MCF 10A (cell line): ENCODE measurements around the gene MRNIP. TPM values are rescaled to one million over a fixed set of nuclear protein-coding genes. Genes with fewer than 3 reads are reported as not detected.
A peak's percentile ranks its signal among the peaks of the same experiment; 100 is the strongest.
"Not testable (repeated sequence)": the region's sequence is repeated elsewhere in the genome, so short reads cannot be mapped to it uniquely, and the experiment has no call there.

Source experiments
- BruUV-seq: library from RNA; stranded (reverse); fragments of 400-500 nt; replicated peaks from 2 replicates; lab custom pipeline; 2021; lab: Mats Ljungman, UMichigan
- CTCF ChIA-PET: fragments of 300-600 bp; sonication (Branson Sonifier 250); formaldehyde crosslinking; extraction: SDS; loops from one replicate; lab custom pipeline; 2021; ENCODE audit warnings: antibody characterized with exemption, inconsistent platforms; lab: Yijun Ruan, JAX
- POLR2A ChIA-PET: fragments of 300-600, 350-650 bp; sonication (Branson Sonifier 250); formaldehyde crosslinking; extraction: SDS; loops from one replicate; lab custom pipeline; 2020; ENCODE audit warnings: antibody characterized with exemption, inconsistent platforms; lab: Yijun Ruan, JAX
- DNase-seq: peaks from one replicate; pipeline ENCODE4 v3.0.0-alpha.2; 2018; ENCODE audit not compliant: unreplicated experiment
- H3K27ac Mint-ChIP-seq: one replicate; pipeline ENCODE4 v1.8.0; 2022; ENCODE audit warnings: mild to moderate bottlenecking, low read depth, mixed read lengths; ENCODE audit not compliant: unreplicated experiment
- H3K27me3 Mint-ChIP-seq: one replicate; pipeline ENCODE4 v1.8.0; 2022; ENCODE audit warnings: mixed read lengths; ENCODE audit not compliant: insufficient read depth, unreplicated experiment
- H3K36me3 Mint-ChIP-seq: one replicate; pipeline ENCODE4 v1.8.0; 2022; ENCODE audit warnings: mild to moderate bottlenecking, moderate library complexity, mixed read lengths; ENCODE audit not compliant: insufficient read depth, unreplicated experiment
- H3K4me1 Mint-ChIP-seq: one replicate; pipeline ENCODE4 v1.8.0; 2022; ENCODE audit warnings: mixed read lengths; ENCODE audit not compliant: insufficient read depth, unreplicated experiment
- H3K4me3 Mint-ChIP-seq: one replicate; pipeline ENCODE4 v1.8.0; 2022; ENCODE audit warnings: mild to moderate bottlenecking, moderate library complexity, mixed read lengths; ENCODE audit not compliant: unreplicated experiment
- H3K9me3 Mint-ChIP-seq: one replicate; pipeline ENCODE4 v1.8.0; 2022; ENCODE audit warnings: mixed read lengths; ENCODE audit not compliant: unreplicated experiment
- intact Hi-C: fragments of 100-400 bp; cut with micrococcal nuclease; formaldehyde crosslinking; loops from 2 replicates; pipeline ENCODE4 v1.14.1; 2022
- microRNA-seq: library from miRNA; unstranded; fragments of <30 nt; microRNA quantifications from one replicate; pipeline ENCODE4 v1.2.0, GENCODE V29; 2022
- total RNA-seq: library from RNA; stranded (reverse); gene quantifications from 2 replicates; pipeline ENCODE4 v1.2.3, GENCODE V29; 2022
- TF ChIP-seq, protein P1 (sequence below): fragments of 200-600 bp; IDR thresholded peaks from one replicate; pipeline ENCODE4 v1.8.0; 2022; ENCODE audit warnings: antibody characterized with exemption, mild to moderate bottlenecking; ENCODE audit not compliant: unreplicated experiment

Gene MRNIP
- total RNA-seq, 1 experiment from 2014 or later = 42.8 TPM

DNA sequence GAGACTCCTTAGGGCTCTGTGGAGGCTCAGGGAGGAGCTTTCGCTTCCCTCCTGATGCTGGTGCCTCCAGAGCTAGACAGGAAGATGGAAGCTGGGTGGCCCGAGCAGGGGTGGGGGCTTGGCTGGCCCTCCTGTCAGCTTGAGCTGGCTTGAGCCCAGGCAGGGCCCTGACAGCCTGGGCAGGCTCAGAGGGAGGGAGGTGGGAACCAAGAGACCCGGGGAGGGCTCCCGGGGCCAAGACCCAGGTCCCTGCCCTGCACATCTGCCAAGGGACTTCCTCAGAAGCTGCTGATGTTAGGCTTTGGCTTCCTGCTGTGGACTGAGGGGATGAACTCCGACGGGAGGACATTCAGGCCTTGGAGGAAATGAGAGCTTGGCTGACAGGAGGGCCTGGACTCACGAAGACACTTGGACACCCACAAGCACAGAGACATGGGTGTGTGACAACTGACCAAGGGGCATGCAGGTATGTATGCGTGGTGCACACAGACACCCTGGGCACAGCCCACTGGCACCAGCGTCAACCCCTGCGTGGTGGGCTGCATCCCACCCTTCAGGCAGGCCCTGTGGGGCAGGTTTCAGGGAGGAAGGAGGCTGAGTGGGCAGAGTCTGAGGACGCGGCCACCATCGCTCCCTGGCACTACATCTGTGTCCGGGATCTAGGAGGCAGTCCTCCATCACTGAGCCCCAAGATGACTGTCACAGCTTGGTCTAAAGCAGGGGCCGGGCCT lies 66.6 kb downstream of the MRNIP start:
- peaks cover 7% of the 10 kb centered on the region for H3K4me1 Mint-ChIP-seq
- TF ChIP-seq, protein P1, sequence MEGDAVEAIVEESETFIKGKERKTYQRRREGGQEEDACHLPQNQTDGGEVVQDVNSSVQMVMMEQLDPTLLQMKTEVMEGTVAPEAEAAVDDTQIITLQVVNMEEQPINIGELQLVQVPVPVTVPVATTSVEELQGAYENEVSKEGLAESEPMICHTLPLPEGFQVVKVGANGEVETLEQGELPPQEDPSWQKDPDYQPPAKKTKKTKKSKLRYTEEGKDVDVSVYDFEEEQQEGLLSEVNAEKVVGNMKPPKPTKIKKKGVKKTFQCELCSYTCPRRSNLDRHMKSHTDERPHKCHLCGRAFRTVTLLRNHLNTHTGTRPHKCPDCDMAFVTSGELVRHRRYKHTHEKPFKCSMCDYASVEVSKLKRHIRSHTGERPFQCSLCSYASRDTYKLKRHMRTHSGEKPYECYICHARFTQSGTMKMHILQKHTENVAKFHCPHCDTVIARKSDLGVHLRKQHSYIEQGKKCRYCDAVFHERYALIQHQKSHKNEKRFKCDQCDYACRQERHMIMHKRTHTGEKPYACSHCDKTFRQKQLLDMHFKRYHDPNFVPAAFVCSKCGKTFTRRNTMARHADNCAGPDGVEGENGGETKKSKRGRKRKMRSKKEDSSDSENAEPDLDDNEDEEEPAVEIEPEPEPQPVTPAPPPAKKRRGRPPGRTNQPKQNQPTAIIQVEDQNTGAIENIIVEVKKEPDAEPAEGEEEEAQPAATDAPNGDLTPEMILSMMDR = no peak
- no peaks in the 10 kb centered on the region for H3K9me3 Mint-ChIP-seq
- no TSS peak for BruUV-seq
- no peaks in the 10 kb centered on the region for H3K27me3 Mint-ChIP-seq
- no peak overlapping the region for H3K27ac Mint-ChIP-seq
- peaks cover 22% of the 10 kb centered on the region for H3K36me3 Mint-ChIP-seq
- intact Hi-C loops = no loop called here
- DNase-seq = no peak
- ChIA-PET CTCF (interaction anchor here (0.6 to 1.9 kb wide), 5 partner anchors 27 to 51 kb away, joined by 3 to 8 read pairs (median 3); no protein-coding TSS in a partner anchor), POLR2A (interaction anchor here (0.5 to 1.8 kb wide), 3 partner anchors 27 to 180 kb away, joined by 3 to 6 read pairs (median 4); no protein-coding TSS in a partner anchor)
- no peak overlapping the region for H3K4me3 Mint-ChIP-seq

DNA sequence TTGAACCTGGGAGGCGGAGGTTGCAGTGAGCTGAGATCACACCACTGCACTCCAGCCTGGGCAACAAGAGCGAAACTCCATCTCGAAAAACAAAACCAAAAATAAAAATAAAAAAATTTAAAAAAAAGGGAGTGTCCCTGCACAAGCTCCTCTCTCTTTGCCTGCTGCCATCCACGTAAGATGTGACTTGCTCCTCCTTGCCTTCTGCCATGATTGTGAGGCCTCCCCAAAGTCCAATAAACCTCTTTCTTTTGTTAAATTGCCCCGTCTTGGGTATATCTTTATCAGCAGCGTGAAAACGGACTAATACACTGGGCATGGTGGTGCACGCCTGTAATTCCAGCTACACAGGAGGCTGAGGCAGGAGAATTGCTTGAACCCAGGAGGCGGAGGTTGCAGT lies 69.3 kb downstream of the MRNIP start:
- H3K27ac Mint-ChIP-seq, H3K27me3 Mint-ChIP-seq, intact Hi-C loops, DNase-seq, H3K4me3 Mint-ChIP-seq, BruUV-seq, H3K4me1 Mint-ChIP-seq, H3K9me3 Mint-ChIP-seq: not testable (repeated sequence)
- CTCF ChIA-PET = interaction anchor here (0.6 to 2.5 kb wide), 3 partner anchors 26 to 985 kb away, joined by 3 to 17 read pairs (median 5); no protein-coding TSS in a partner anchor
- POLR2A ChIA-PET = interaction anchor here (1.2 to 1.3 kb wide), 3 partner anchors 8 to 26 kb away, joined by 3 to 8 read pairs (median 3); no protein-coding TSS in a partner anchor
- H3K36me3 Mint-ChIP-seq = peaks cover 16% of the 10 kb centered on the region

- intact Hi-C loops = no loop called here
- no TSS peak for BruUV-seq
- H3K36me3 Mint-ChIP-seq = peaks cover 19% of the 10 kb centered on the region
- H3K9me3 Mint-ChIP-seq = no peaks in the 10 kb centered on the region
- TF ChIP-seq, protein P1 = no peak
- no peaks in the 10 kb centered on the region for H3K4me1 Mint-ChIP-seq
- ChIA-PET POLR2A (interaction anchor here (0.8 to 1.2 kb wide), 2 partner anchors 25 to 34 kb away, joined by 3 to 4 read pairs; no protein-coding TSS in a partner anchor), CTCF (interaction anchor here (0.7 to 2.5 kb wide), 2 partner anchors 25 to 75 kb away, joined by 3 to 17 read pairs; no protein-coding TSS in a partner anchor)
- no peak overlapping the region for H3K27ac Mint-ChIP-seq
- no peak overlapping the region for H3K4me3 Mint-ChIP-seq
- no peaks in the 10 kb centered on the region for H3K27me3 Mint-ChIP-seq
- no peak for DNase-seq
Observed at GRCh38 chr5:179788193-179788854, 70.3 kb downstream of the MRNIP start.

Small RNA genes lying within 50 kb of the gene (microRNA-seq; reads per million reads assigned to microRNA genes)
- gene MIR1229 = 7.9 reads per million, percentile 44 among the genes with 10 or more reads in this experiment

Other genes with a start within 250 kb of the MRNIP start
- 907 and 981 TPM in 2 replicates for gene HNRNPH1, start 235.1 kb downstream of the MRNIP start, total RNA-seq
- gene CBY3, start 177.8 kb downstream of the MRNIP start, total RNA-seq = not detected in 2 replicates
- 1,781 and 2,325 TPM in 2 replicates for gene CANX, start 159.8 kb downstream of the MRNIP start, total RNA-seq
- 36.4 and 38.4 TPM in 2 replicates for gene MAML1, start 126.0 kb downstream of the MRNIP start, total RNA-seq
- gene LTC4S, start 64.8 kb downstream of the MRNIP start, total RNA-seq = 2.1 and 2.2 TPM in 2 replicates
- gene MGAT4B, start 52.0 kb downstream of the MRNIP start, total RNA-seq = 153 and 198 TPM in 2 replicates
- gene SQSTM1, start 37.9 kb downstream of the MRNIP start, total RNA-seq = 612 and 1,251 TPM in 2 replicates
- 162 and 166 TPM in 2 replicates for gene TBC1D9B, start 49.1 kb upstream of the MRNIP start, total RNA-seq
- 31.8 and 34.0 TPM in 2 replicates for gene RNF130, start 212.9 kb upstream of the MRNIP start, total RNA-seq